Urothelium cell line (cell line): Measurements from ENCODE around the gene UFD1.
"Not testable (repeated sequence)": the region's sequence is repeated elsewhere in the genome, so short reads cannot be mapped to it uniquely, and the experiment has no call there.

Experiments used
- DNase-seq: peaks from one replicate; pipeline ENCODE4 v3.0.0; 2011; ENCODE audit warnings: low spot score, mixed read lengths
- FAIRE-seq: peaks from 2 replicates; lab custom pipeline; 2011; peaks lifted over from hg19 to GRCh38; lab: Jason Lieb, UNC

The UFD1 gene

GRCh38 chr22:19451570-19451969 is 27.4 kb downstream of the UFD1 start:
- no peak for DNase-seq
- FAIRE-seq: no peak

DNA sequence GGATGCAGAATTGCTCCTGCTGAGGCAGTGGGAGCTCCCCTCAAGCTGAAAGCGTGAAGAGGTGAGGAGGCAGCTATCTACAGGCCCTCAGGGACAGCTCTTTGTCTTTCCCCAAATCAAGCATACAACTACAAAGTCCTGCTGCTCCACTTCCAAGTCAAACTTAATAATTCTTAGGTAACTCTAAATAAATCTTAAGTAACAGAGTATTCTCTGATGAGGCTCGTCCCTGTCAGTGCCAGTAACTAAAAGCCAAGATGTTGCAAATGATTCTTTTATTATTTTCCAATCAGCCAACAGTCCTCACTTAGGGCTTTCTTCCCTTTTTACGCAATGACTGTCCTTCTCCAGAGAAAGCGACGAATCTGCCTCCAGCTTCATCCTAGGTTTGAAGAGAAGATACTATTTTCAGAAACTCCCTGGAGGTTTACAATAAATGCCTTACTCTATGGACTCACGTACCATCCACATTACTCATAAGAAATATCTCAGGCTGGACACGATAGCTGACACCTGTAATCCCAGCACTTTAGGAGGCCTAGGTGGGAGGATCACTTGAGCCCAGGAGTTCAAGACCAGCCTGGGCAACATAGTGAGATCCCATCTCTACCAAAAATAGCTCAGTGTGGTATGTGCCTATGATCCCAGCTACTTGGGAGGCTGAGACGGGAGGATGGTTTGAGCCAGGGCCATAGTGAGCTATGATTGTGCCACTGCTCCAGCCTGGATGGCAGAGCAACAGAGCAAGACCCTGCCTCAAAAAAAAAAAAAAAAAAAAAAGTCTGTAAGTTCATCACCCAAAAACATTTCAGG is 28.4 kb downstream of the UFD1 start:
- FAIRE-seq (no peak), DNase-seq (no peak)

- no peak for FAIRE-seq
- no peak for DNase-seq
Observed at GRCh38 chr22:19449422-19449767, 29.6 kb downstream of the UFD1 start.

- DNase-seq (no peak), FAIRE-seq (no peak)
Observed at GRCh38 chr22:19448739-19449421, 30.1 kb downstream of the UFD1 start.

DNA sequence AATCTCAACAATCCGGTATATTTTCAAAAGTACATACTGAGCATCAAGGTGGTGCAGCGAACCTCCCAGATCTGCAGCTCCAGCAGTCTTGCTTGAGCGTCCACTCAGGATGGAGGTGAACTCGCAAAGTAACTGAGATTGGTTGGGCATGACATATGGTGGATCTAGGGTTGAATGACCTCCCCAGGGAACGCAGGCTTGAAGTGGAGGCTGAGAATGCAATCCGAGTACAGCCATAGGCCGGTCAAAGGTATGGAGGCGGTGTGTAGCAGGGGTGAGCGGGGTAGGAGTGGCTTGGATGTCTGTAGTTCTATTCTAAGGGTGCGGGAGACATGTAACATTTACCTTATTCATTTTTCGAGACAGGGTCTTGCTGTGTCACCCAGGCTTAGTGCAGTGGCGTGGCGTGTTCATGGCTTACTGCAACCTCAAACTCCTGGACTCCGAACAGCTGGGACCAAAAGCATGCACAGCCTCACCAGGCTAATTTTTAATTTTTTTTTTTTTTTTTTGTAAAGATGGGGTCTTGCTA is 30.9 kb downstream of the UFD1 start:
- DNase-seq: peak; percentile 64
- no peak for FAIRE-seq

- peak; percentile 99 for DNase-seq
- FAIRE-seq: peak; percentile 92
Observed at GRCh38 chr22:19447330-19448075, 31.5 kb downstream of the UFD1 start, which contains the start of gene C22orf39. TSS of gene C22orf39 (minus strand) at chr22:19447711. CDS start at chr22:19447688, 23 bp downstream.

- DNase-seq (no peak), FAIRE-seq (no peak)
Observed at GRCh38 chr22:19446603-19447329, 32.2 kb downstream of the UFD1 start.

DNA sequence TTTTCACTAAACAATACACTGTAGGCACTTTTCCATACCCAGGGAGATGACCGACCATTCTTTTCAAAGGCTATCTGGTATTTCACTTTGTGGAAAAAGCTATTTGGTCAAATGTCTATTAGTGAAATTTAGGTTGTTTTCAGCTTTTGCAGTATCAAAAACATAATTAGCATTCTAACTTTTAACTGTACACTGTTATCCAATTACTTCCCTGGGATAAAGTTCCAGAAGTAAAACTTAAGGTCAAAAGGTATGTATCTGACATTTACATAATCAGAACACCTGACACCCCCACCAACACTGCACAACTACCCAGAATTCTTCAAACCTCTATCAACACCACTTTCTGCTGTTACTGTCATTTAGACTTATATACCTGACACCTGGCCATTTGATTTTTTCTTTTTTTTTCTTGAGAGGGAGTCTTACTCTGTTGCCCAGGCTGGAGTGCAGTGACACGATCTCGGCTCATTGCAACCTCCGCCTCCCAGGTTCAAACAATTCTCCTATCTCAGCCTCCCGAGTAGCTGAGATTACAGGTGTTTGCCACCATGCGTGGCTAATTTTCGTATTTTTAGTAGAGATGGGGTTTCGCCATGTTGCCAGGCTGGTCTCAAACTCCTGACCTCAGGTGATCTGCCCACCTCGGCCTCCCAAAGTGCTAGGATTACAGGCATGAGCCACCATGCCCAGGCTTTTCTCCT is 33.6 kb downstream of the UFD1 start:
- FAIRE-seq: not testable (repeated sequence)

DNA sequence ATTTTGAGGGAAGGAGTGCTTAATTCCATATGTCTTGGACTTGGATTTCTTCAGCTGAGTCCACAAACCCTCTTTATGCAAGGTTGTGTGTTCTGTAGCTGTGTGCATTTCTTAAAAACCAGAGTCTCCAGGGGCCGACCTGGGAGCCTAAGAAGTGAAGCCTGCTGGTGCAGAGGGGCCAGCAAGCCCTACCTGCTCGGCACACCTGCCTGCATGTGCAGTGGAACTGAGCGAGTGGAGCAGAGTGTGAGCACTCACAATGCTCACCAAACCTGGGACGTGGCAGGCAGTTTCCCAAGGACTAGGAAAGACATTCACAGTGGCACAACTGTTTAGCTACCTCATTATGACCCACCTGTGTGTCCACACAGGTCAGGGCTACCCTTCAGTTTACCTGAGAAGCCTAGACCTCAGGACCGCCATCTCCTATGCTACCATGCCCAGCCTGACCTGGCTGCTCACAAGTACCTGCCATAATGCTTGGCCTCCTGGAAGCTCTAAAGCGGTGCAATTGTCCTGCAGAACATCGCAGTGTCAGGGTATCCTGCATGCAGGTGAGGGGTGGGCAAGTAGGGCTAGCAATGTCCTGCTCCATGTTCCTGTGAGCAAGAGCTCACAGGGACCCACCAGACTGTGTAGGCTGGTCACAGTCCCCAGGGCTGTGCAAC is 35.3 kb downstream of the UFD1 start:
- no peak for FAIRE-seq
- DNase-seq: no peak

More for the DNA sequence above, 33.6 kb downstream of the UFD1 start:
- DNase-seq: not testable (repeated sequence)

GRCh38 chr22:19442166-19442565 is 36.8 kb downstream of the UFD1 start:
- peak; percentile 86 for FAIRE-seq
- DNase-seq: no peak

- FAIRE-seq (peak; percentile 17), DNase-seq (no peak)
Observed at GRCh38 chr22:19440411-19441195, 38.4 kb downstream of the UFD1 start.

DNA sequence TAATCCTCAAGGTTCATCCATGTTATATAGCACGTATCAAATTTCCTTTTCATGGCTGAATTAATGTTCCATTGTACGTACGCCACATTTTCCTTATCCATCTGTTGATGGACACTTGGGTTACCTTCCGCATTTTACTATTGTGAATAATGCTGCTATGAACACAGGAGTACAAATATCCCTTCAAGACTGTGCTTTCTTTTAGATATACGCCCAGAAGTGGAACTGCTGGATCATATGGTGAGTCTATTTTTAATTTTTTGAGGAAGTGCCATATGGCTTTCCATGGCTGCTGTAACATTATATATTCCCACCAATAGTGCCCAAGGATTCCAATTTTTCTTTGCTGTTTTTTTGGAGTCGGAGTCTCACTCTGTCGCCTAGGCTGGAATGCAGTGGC is 40.7 kb downstream of the UFD1 start:
- peak; percentile 58 for FAIRE-seq
- DNase-seq: no peak

- not testable (repeated sequence) for FAIRE-seq, DNase-seq
Observed at GRCh38 chr22:19436444-19437161, 42.4 kb downstream of the UFD1 start.

GRCh38 chr22:19434829-19435580 is 44.0 kb downstream of the UFD1 start:
- no peak for DNase-seq
- no peak for FAIRE-seq

- DNase-seq (no peak), FAIRE-seq (no peak)
Observed at GRCh38 chr22:19434401-19434800, 44.6 kb downstream of the UFD1 start.

DNA sequence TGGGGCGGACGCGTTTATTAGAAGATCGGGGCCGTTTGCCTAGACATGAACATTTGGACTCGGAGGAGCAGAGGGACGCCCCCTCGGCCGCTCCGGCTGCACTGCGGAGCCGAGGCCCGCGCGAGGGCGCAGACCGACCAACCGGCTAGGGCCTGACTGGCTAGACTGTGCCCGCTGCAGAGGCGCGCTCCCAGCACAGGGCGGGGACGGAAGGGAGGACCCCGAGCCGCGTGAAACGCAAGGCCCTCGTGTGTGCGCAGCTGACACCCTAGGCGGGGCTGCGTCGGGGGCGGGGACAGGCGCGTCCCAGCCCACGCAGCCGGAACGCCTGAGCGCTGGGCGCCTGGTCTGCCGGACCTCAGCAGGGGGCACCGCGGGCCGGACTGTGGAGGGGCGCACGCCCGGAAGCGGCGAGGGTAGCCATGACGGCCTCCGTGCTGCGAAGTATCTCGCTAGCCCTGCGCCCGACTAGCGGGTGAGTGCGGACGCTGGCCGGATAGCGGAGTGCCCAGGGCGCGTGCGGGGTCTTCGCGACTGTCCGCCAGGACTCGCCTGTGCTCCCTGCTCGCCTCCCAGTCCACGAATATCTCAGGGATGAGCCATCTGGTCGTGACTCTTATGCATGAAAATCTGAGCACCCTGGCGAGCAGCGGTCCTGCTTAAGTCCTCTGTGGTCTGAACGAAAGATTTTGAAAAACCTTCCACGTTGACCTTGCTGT is 46.7 kb downstream of the UFD1 start, which contains the start of gene MRPL40:
MRPL40 (plus strand) TSS at position 413 of the 719 bp plus-strand sequence; CDS start at position 423, 10 bp downstream.
- peak; percentile 99 for DNase-seq
- FAIRE-seq: peak; percentile 99
